Measurements from ENCODE around the gene SPTB.

Gene SPTB

GRCh38 chr14:64812412-64812811, 67.3 kb downstream of the SPTB start:
- DNase-seq = no peak
- Histone ChIP-seq H4K91ac (ENCODE audit: low read length) (no peak overlapping the region), H3K79me1 (replicated peaks; ENCODE audit: low read length, poor library complexity, severe bottlenecking) (no peaks in the 10 kb centered on the region), H3K4me2 (ENCODE audit: low read length, poor library complexity, severe bottlenecking) (no peak overlapping the region), H3K18ac (ENCODE audit: low read depth in 1 of 2, low read length in 2 of 2) (no peak overlapping the region), H3K27ac (ENCODE audit: low read length, poor library complexity, severe bottlenecking) (no peak overlapping the region), H3K9me3 (ENCODE audit: control insufficient read depth, low read length) (no peaks in the 10 kb centered on the region), H2BK12ac (ENCODE audit: low read length in 2 of 2) (no peak overlapping the region), H3K9ac (ENCODE audit: low read length) (no peak overlapping the region), H3K4me3 (ENCODE audit: insufficient read depth in 1 of 2, low read depth in 1 of 2, low read length in 2 of 2) (no peak overlapping the region), H3K4me1 (ENCODE audit: control insufficient read depth, insufficient read depth, low read depth, low read length) (peaks cover 9% of the 10 kb centered on the region), H4K8ac (ENCODE audit: low read length) (no peak overlapping the region), H3K27me3 (ENCODE audit: control insufficient read depth in 1 of 2, insufficient read depth in 1 of 2, low read length in 2 of 2) (peaks cover 0 to 32% of the 10 kb centered on the region in 2 experiments), H2BK120ac (ENCODE audit: low read depth, low read length) (no peak overlapping the region), H3K4ac (ENCODE audit: low read depth in 1 of 2, low read length in 2 of 2) (no peak overlapping the region), H3K36me3 (ENCODE audit: control insufficient read depth in 1 of 2, insufficient read depth in 2 of 2, low read depth in 1 of 2, low read length in 2 of 2) (no peaks in the 10 kb centered on the region), H3K23ac (ENCODE audit: low read length in 2 of 2) (no peak overlapping the region), H2AFZ (ENCODE audit: low read depth, low read length) (no peak overlapping the region), H2AK5ac (ENCODE audit: low read length, severe bottlenecking) (no peak overlapping the region), H3K14ac (ENCODE audit: low read length in 2 of 2) (no peak overlapping the region), H2BK5ac (ENCODE audit: low read depth, low read length, poor library complexity, severe bottlenecking) (no peak overlapping the region), H2BK15ac (ENCODE audit: low read depth, poor library complexity, severe bottlenecking) (no peak overlapping the region)
- 21% methylated on average over 8 of the region's 8 CpGs for WGBS

- no peak overlapping the region for H3K4me3 ChIP-seq (ENCODE audit: insufficient read depth in 1 of 2, low read depth in 1 of 2, low read length in 2 of 2)
- no peaks in the 10 kb centered on the region for H3K9me3 ChIP-seq (ENCODE audit: control insufficient read depth, low read length)
- DNase-seq = no peak
- H3K4me2 ChIP-seq (ENCODE audit: low read length, poor library complexity, severe bottlenecking) = no peak overlapping the region
- WGBS = 56% methylated on average over 1 of the region's 1 CpG
- no peak overlapping the region for H3K23ac ChIP-seq (ENCODE audit: low read length in 2 of 2)
- H3K4me1 ChIP-seq (ENCODE audit: control insufficient read depth, insufficient read depth, low read depth, low read length) = peaks cover 9% of the 10 kb centered on the region
- no peak overlapping the region for H2BK15ac ChIP-seq (ENCODE audit: low read depth, poor library complexity, severe bottlenecking)
- no peak overlapping the region for H3K9ac ChIP-seq (ENCODE audit: low read length)
- H2AFZ ChIP-seq (ENCODE audit: low read depth, low read length) = no peak overlapping the region
- H3K27me3 ChIP-seq (ENCODE audit: control insufficient read depth in 1 of 2, insufficient read depth in 1 of 2, low read length in 2 of 2) = peaks cover 0 to 24% of the 10 kb centered on the region in 2 experiments
- no peak overlapping the region for H2BK12ac ChIP-seq (ENCODE audit: low read length in 2 of 2)
- no peak overlapping the region for H2BK5ac ChIP-seq (ENCODE audit: low read depth, low read length, poor library complexity, severe bottlenecking)
- no peak overlapping the region for H2AK5ac ChIP-seq (ENCODE audit: low read length, severe bottlenecking)
- no peak overlapping the region for H3K18ac ChIP-seq (ENCODE audit: low read depth in 1 of 2, low read length in 2 of 2)
- H3K4ac ChIP-seq (ENCODE audit: low read depth in 1 of 2, low read length in 2 of 2) = no peak overlapping the region
- H4K91ac ChIP-seq (ENCODE audit: low read length) = no peak overlapping the region
- H3K27ac ChIP-seq (ENCODE audit: low read length, poor library complexity, severe bottlenecking) = no peak overlapping the region
- no peak overlapping the region for H3K14ac ChIP-seq (ENCODE audit: low read length in 2 of 2)
- no peak overlapping the region for H2BK120ac ChIP-seq (ENCODE audit: low read depth, low read length)
- H4K8ac ChIP-seq (ENCODE audit: low read length) = no peak overlapping the region
- H3K36me3 ChIP-seq (ENCODE audit: control insufficient read depth in 1 of 2, insufficient read depth in 2 of 2, low read depth in 1 of 2, low read length in 2 of 2) = no peaks in the 10 kb centered on the region
- no peaks in the 10 kb centered on the region for H3K79me1 ChIP-seq (replicated peaks; ENCODE audit: low read length, poor library complexity, severe bottlenecking)
Measured at GRCh38 chr14:64811676-64812075, 68.0 kb downstream of the SPTB start.

- no peaks in the 10 kb centered on the region for H3K36me3 ChIP-seq (ENCODE audit: control insufficient read depth in 1 of 2, insufficient read depth in 2 of 2, low read depth in 1 of 2, low read length in 2 of 2)
- no peak overlapping the region for H3K9ac ChIP-seq (ENCODE audit: low read length)
- no peak overlapping the region for H3K4me3 ChIP-seq (ENCODE audit: insufficient read depth in 1 of 2, low read depth in 1 of 2, low read length in 2 of 2)
- H4K8ac ChIP-seq (ENCODE audit: low read length) = no peak overlapping the region
- no peak overlapping the region for H3K27ac ChIP-seq (ENCODE audit: low read length, poor library complexity, severe bottlenecking)
- H3K4ac ChIP-seq (ENCODE audit: low read depth in 1 of 2, low read length in 2 of 2) = no peak overlapping the region
- no peak overlapping the region for H2BK15ac ChIP-seq (ENCODE audit: low read depth, poor library complexity, severe bottlenecking)
- H3K23ac ChIP-seq (ENCODE audit: low read length in 2 of 2) = no peak overlapping the region
- no peak overlapping the region for H2BK12ac ChIP-seq (ENCODE audit: low read length in 2 of 2)
- no peak overlapping the region for H3K14ac ChIP-seq (ENCODE audit: low read length in 2 of 2)
- no peak overlapping the region for H2BK5ac ChIP-seq (ENCODE audit: low read depth, low read length, poor library complexity, severe bottlenecking)
- no peak overlapping the region for H2AK5ac ChIP-seq (ENCODE audit: low read length, severe bottlenecking)
- peaks cover 14% of the 10 kb centered on the region for H3K4me1 ChIP-seq (ENCODE audit: control insufficient read depth, insufficient read depth, low read depth, low read length)
- no peak overlapping the region for H3K18ac ChIP-seq (ENCODE audit: low read depth in 1 of 2, low read length in 2 of 2)
- H3K4me2 ChIP-seq (ENCODE audit: low read length, poor library complexity, severe bottlenecking) = no peak overlapping the region
- H2BK120ac ChIP-seq (ENCODE audit: low read depth, low read length) = no peak overlapping the region
- no peaks in the 10 kb centered on the region for H3K9me3 ChIP-seq (ENCODE audit: control insufficient read depth, low read length)
- H3K79me1 ChIP-seq (replicated peaks; ENCODE audit: low read length, poor library complexity, severe bottlenecking) = no peaks in the 10 kb centered on the region
- H2AFZ ChIP-seq (ENCODE audit: low read depth, low read length) = no peak overlapping the region
- H4K91ac ChIP-seq (ENCODE audit: low read length) = no peak overlapping the region
- no peak for DNase-seq
- peaks cover 0 to 12% of the 10 kb centered on the region in 2 experiments for H3K27me3 ChIP-seq (ENCODE audit: control insufficient read depth in 1 of 2, insufficient read depth in 1 of 2, low read length in 2 of 2)
- 83% methylated on average over 4 of the region's 4 CpGs for WGBS
Measured at GRCh38 chr14:64808449-64808848, 71.3 kb downstream of the SPTB start.

GRCh38 chr14:64807551-64807950, 72.2 kb downstream of the SPTB start:
- Histone ChIP-seq H2BK120ac (ENCODE audit: low read depth, low read length) (no peak overlapping the region), H2AFZ (ENCODE audit: low read depth, low read length) (no peak overlapping the region), H3K27ac (ENCODE audit: low read length, poor library complexity, severe bottlenecking) (peak overlapping the region; percentile 89), H3K9ac (ENCODE audit: low read length) (no peak overlapping the region), H2AK5ac (ENCODE audit: low read length, severe bottlenecking) (peak overlapping the region; percentile 1), H3K36me3 (ENCODE audit: control insufficient read depth in 1 of 2, insufficient read depth in 2 of 2, low read depth in 1 of 2, low read length in 2 of 2) (no peaks in the 10 kb centered on the region), H4K91ac (ENCODE audit: low read length) (no peak overlapping the region), H2BK5ac (ENCODE audit: low read depth, low read length, poor library complexity, severe bottlenecking) (no peak overlapping the region), H3K4me2 (ENCODE audit: low read length, poor library complexity, severe bottlenecking) (no peak overlapping the region), H3K79me1 (replicated peaks; ENCODE audit: low read length, poor library complexity, severe bottlenecking) (no peaks in the 10 kb centered on the region), H3K4ac (ENCODE audit: low read depth in 1 of 2, low read length in 2 of 2) (no peak overlapping the region), H3K9me3 (ENCODE audit: control insufficient read depth, low read length) (no peaks in the 10 kb centered on the region), H3K4me1 (ENCODE audit: control insufficient read depth, insufficient read depth, low read depth, low read length) (peaks cover 14% of the 10 kb centered on the region), H3K27me3 (ENCODE audit: control insufficient read depth in 1 of 2, insufficient read depth in 1 of 2, low read length in 2 of 2) (peaks cover 0 to 4% of the 10 kb centered on the region in 2 experiments), H2BK15ac (ENCODE audit: low read depth, poor library complexity, severe bottlenecking) (no peak overlapping the region), H4K8ac (ENCODE audit: low read length) (no peak overlapping the region), H2BK12ac (ENCODE audit: low read length in 2 of 2) (peak overlapping the region in 1 of 2 experiments; percentile 74), H3K4me3 (ENCODE audit: insufficient read depth in 1 of 2, low read depth in 1 of 2, low read length in 2 of 2) (no peak overlapping the region), H3K23ac (ENCODE audit: low read length in 2 of 2) (no peak overlapping the region), H3K18ac (ENCODE audit: low read depth in 1 of 2, low read length in 2 of 2) (no peak overlapping the region), H3K14ac (ENCODE audit: low read length in 2 of 2) (no peak overlapping the region)
- WGBS = 78% methylated on average over 5 of the region's 5 CpGs
- no peak for DNase-seq
